Activated CD8-positive, alpha-beta T cell treated with anti-CD3 and anti-CD28 coated beads for 36 hours (primary cell): Measurements from ENCODE around the gene ANKRD63. TPM values are rescaled to one million over a fixed set of nuclear protein-coding genes. Genes with fewer than 3 reads are reported as not detected.
A peak's percentile ranks its signal among the peaks of the same experiment; 100 is the strongest.

Source experiments
- ATAC-seq: fragments of 200-7000 bp; cut with Tn5 transposase; one replicate; pipeline ENCODE4 v1.10.0; 2021; ENCODE audit warnings: mild to moderate bottlenecking, moderate library complexity
- CTCF ChIA-PET: fragments of 350-600 bp; sonication (Branson Sonifier 250); formaldehyde crosslinking; loops from one replicate; lab custom pipeline; 2021; ENCODE audit warnings: antibody characterized with exemption; lab: Charles Lee
- POLR2A ChIA-PET: fragments of 350-600 bp; sonication (Branson Sonifier 250); formaldehyde crosslinking; loops from one replicate; lab custom pipeline; 2021; ENCODE audit warnings: antibody characterized with exemption; lab: Charles Lee
- DNase-seq: peaks from one replicate; pipeline ENCODE4 v3.0.0-alpha.2; 2020
- H3K27ac Mint-ChIP-seq: one replicate; pipeline ENCODE4 v1.8.0; 2021; ENCODE audit warnings: mild to moderate bottlenecking, mixed read lengths
- H3K27me3 Mint-ChIP-seq: one replicate; pipeline ENCODE4 v1.8.0; 2021; ENCODE audit warnings: mixed read lengths
- H3K36me3 Mint-ChIP-seq: one replicate; pipeline ENCODE4 v1.8.0; 2021; ENCODE audit warnings: low read depth, mixed read lengths
- H3K4me1 Mint-ChIP-seq: one replicate; pipeline ENCODE4 v1.8.0; 2021; ENCODE audit warnings: low read depth, mixed read lengths
- H3K4me3 Mint-ChIP-seq: one replicate; pipeline ENCODE4 v1.8.0; 2021; ENCODE audit warnings: mild to moderate bottlenecking, moderate library complexity, mixed read lengths
- H3K9me3 Mint-ChIP-seq: one replicate; pipeline ENCODE4 v1.8.0; 2021; ENCODE audit warnings: mixed read lengths
- intact Hi-C: fragments of 100-400 bp; cut with micrococcal nuclease; formaldehyde crosslinking; loops from one replicate; pipeline ENCODE4 v1.10.0; 2022
- total RNA-seq, 2 experiments: library from RNA; stranded (reverse); gene quantifications; one replicate each; pipeline ENCODE4 v1.2.3, GENCODE V29; 2021
- TF ChIP-seq, protein P1 (sequence below): fragments of 200-600 bp; IDR thresholded peaks from one replicate; pipeline ENCODE4 v1.8.0; 2022; ENCODE audit warnings: antibody characterized with exemption, mild to moderate bottlenecking

ANKRD63 gene
- total RNA-seq, 2 experiments from 2014 or later: not detected

DNA sequence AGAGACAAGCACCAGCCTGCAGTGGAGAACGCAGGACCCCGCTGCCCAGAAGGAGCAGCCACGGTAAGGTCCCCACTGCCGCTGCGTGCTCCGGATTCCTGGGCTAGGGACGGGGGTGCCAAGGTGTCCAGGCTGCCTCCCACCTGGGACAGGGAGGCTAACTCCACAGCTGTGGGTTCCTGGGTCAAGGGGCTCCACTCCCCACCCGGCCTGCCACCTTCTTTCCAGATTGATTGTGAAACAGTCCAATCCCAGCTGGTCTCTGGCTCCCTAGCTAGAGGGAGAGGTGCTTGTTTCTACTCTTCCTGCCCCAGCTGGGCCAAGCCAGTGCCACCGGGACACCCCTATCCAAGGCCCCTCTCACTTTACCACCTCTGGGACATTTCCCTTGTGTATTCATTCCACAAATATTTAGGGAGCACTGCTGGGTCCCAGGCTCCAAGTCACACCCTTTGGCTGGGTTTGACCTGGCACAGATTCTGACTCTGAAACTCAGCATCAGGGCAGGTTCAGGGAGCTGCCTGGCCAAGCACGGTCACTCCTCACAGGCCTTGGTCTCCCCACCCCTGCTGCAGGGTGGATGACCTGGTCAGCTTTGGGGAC is 42.1 kb downstream of the ANKRD63 start:
- Mint-ChIP-seq H3K27me3 (peaks cover 18% of the 10 kb centered on the region), H3K27ac (no peak overlapping the region), H3K4me3 (no peak overlapping the region), H3K36me3 (no peaks in the 10 kb centered on the region), H3K9me3 (no peaks in the 10 kb centered on the region), H3K4me1 (peaks cover 7% of the 10 kb centered on the region)
- no peak for DNase-seq
- POLR2A ChIA-PET: no interaction called here
- no peak for ATAC-seq
- intact Hi-C loops: no loop called here
- CTCF ChIA-PET: interaction anchor here (0.8 to 5.9 kb wide), 4 partner anchors 18 to 38 kb away, joined by 3 to 55 read pairs (median 18); no protein-coding TSS in a partner anchor
- TF ChIP-seq, protein P1, sequence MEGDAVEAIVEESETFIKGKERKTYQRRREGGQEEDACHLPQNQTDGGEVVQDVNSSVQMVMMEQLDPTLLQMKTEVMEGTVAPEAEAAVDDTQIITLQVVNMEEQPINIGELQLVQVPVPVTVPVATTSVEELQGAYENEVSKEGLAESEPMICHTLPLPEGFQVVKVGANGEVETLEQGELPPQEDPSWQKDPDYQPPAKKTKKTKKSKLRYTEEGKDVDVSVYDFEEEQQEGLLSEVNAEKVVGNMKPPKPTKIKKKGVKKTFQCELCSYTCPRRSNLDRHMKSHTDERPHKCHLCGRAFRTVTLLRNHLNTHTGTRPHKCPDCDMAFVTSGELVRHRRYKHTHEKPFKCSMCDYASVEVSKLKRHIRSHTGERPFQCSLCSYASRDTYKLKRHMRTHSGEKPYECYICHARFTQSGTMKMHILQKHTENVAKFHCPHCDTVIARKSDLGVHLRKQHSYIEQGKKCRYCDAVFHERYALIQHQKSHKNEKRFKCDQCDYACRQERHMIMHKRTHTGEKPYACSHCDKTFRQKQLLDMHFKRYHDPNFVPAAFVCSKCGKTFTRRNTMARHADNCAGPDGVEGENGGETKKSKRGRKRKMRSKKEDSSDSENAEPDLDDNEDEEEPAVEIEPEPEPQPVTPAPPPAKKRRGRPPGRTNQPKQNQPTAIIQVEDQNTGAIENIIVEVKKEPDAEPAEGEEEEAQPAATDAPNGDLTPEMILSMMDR: no peak

DNA sequence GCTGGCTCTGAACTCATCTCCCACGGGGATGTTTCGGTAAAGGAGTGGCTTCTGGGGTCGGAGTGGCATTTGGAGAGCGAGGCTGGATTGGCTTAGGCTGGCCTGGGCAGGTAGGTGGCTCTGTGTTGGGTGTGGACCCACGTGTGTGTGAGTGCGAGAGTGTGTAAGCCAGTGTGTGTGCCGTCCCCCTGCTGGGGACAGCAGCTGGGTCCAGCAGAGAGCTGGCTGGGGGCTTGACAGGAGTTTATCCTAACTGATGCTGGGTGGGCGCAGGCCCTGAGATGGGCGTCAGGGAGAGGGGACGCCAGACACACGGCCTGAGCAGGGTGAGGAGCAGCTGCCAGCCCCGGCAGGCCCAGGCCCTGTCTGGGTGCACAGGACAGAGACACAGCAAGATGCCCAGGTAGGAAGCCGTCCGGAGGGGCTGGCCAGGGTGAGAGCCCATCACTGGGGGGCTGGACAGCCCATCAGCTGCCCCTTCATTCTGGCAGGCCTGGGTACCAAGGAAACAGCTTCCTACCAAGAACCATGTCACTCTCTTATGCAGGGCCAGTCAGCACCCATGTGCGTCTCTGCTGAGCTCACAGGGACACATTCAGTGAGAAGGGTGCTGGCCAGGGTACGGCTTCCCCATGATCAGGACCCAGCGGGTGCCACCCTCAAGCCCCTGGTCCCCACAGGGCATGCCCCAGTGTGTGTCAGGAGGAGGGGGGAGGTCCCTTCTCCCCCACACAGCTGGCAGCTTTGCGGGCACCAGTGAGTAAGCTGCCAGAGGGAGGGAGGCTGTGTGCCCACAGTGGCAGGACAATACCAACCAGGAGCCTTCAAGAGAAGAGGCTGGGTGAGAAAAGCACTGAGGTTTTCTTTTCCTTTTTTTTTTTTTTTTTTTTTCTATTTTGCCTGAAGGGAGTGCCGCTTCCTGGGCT is 42.9 kb downstream of the ANKRD63 start:
- H3K27ac Mint-ChIP-seq: no peak overlapping the region
- H3K27me3 Mint-ChIP-seq: peaks cover 18% of the 10 kb centered on the region
- ChIA-PET CTCF (interaction anchor here (2.9 to 5.9 kb wide), 3 partner anchors 22 to 39 kb away, joined by 17 to 55 read pairs (median 19); no protein-coding TSS in a partner anchor), POLR2A (interaction anchor here (0.6 to 1.0 kb wide), 2 partner anchors 22 to 34 kb away, joined by 3 to 4 read pairs; no protein-coding TSS in a partner anchor)
- intact Hi-C loops: no loop called here
- ATAC-seq (no peak), DNase-seq (no peak)
- TF ChIP-seq, protein P1: no peak
- no peaks in the 10 kb centered on the region for H3K9me3 Mint-ChIP-seq
- no peaks in the 10 kb centered on the region for H3K36me3 Mint-ChIP-seq
- H3K4me3 Mint-ChIP-seq: no peak overlapping the region
- H3K4me1 Mint-ChIP-seq: peaks cover 7% of the 10 kb centered on the region

DNA sequence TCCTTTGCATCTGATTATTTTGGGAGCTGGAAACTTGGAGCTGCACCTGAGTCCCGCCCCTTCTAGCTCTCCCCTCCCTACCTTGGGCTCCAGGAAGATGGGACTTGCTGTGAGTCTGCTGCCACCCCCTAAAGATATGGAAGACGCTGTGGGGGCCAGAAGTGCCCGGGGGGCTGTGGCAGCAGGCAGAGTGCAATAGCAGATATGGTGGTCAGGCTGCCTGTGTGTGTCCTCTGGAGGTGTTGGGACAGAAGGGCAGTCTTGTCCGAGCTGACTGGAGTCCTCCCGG is 43.5 kb downstream of the ANKRD63 start:
- H3K4me3 Mint-ChIP-seq: no peak overlapping the region
- ChIA-PET CTCF (interaction anchor here (1.1 to 5.9 kb wide), 5 partner anchors 16 to 40 kb away, joined by 4 to 55 read pairs (median 17); no protein-coding TSS in a partner anchor), POLR2A (interaction anchor here (1.0 kb wide), 2 partner anchors 8 to 34 kb away, joined by 3 read pairs; no protein-coding TSS in a partner anchor)
- H3K27me3 Mint-ChIP-seq: peaks cover 18% of the 10 kb centered on the region
- H3K27ac Mint-ChIP-seq: no peak overlapping the region
- no peak for ATAC-seq
- TF ChIP-seq, protein P1: no peak
- no peak for DNase-seq
- no peaks in the 10 kb centered on the region for H3K36me3 Mint-ChIP-seq
- peaks cover 7% of the 10 kb centered on the region for H3K4me1 Mint-ChIP-seq
- intact Hi-C loops: no loop called here
- H3K9me3 Mint-ChIP-seq: no peaks in the 10 kb centered on the region

DNA sequence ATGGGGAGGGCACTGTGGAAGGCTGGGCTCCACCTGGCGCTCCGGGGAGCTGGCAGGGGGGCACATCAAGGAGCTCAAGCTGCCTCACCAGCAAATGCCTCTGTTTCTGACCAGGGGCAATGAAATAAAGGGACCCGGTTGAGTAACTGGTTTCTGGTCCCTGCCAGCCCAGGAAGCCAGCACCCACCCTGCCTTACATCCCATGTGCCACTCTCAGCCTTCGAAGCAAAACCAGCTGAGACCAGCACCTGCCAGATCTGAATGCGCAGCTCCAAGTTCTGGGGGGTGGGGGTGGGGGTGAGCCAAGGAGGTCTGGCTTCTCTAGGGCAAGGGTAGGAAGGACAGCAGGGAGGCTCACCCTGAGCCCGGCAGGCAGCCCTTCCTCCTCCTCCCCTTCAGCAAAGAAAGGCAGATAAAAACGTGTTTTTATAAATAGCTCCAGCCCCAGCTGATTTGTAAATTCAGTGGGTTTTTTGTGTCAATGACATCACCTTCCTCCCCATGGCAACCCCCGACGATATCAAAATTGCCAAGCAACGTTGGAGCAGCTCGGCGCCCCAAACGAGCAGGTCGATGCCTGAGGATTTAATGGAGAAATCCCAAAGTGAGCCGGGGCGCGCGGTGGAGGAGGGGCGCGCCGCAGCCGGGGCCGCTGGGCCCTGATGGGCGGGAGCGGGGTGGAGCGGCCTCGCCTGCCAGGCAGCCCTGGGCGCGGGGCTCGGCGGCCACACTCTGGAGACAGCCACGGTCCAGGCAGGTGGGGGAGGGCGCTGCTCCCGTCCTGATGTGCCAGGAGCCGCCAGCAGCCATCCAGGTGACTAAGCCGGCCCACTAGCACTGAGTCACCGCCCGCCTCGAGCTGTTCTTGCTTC is 44.1 kb downstream of the ANKRD63 start, which contains the start of gene PAK6:
TSS of gene PAK6 (plus strand) at position 532 of the 872 bp plus-strand sequence. CDS start 25,723 bp downstream, outside the sequence.
- DNase-seq: peak; percentile 65
- intact Hi-C loops: no loop called here
- TF ChIP-seq, protein P1: no peak
- Mint-ChIP-seq H3K27me3 (peaks cover 18% of the 10 kb centered on the region), H3K27ac (no peak within 1 kb of the TSS), H3K4me1 (peaks cover 7% of the 10 kb centered on the region), H3K36me3 (no peaks in the 10 kb centered on the region), H3K9me3 (no peaks in the 10 kb centered on the region), H3K4me3 (no peak within 1 kb of the TSS)
- ATAC-seq: peak; percentile 83
- ChIA-PET POLR2A (interaction anchor here (1.0 kb wide), 2 partner anchors 9 to 35 kb away, joined by 3 read pairs; no protein-coding TSS in a partner anchor), CTCF (interaction anchor here (0.9 to 5.9 kb wide), 6 partner anchors 11 to 40 kb away, joined by 4 to 55 read pairs (median 11); no protein-coding TSS in a partner anchor)
